Measurements from ENCODE around the gene SIPA1L3. TPM values are rescaled to one million over a fixed set of nuclear protein-coding genes. Genes with fewer than 3 reads are reported as not detected.

Gene SIPA1L3
- total and polyA plus RNA-seq, 10 of the 15 experiments (the other 5 are each of a cell fraction or from before 2014, with no cell fraction given), result 0.24 to 66.2 (median 19.1) TPM

DNA sequence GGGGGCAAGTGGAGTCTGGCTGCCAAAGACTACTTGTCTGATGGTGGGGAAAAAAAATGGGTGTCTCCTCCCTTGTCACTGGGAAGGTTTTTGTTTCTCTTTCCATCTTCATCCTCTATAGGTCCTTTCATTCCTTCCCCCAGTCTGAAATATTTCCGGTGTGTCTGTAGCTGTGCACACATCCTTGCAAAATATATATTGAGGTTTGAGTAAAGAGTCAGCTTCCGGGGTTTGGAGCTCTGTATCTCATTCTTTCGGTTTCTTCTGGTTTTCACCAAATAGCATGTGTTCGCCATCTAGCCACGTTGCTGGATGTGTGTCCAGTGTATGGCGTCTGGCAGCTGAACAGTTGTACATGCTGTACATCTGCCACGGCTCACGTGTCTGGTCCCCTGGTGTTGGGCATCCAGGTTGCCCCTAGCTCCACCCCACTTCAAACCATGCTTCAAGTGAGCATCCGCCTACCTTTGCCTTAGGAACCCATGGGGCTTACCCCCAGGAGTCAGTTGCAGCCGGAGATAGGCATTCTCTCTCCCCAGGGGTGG is 142.2 kb downstream of the SIPA1L3 start (continued):
- TF ChIP-seq PAX8 (IDR thresholded peaks at IDR 0.05), result no peak
- TF ChIP-seq, protein P1, sequence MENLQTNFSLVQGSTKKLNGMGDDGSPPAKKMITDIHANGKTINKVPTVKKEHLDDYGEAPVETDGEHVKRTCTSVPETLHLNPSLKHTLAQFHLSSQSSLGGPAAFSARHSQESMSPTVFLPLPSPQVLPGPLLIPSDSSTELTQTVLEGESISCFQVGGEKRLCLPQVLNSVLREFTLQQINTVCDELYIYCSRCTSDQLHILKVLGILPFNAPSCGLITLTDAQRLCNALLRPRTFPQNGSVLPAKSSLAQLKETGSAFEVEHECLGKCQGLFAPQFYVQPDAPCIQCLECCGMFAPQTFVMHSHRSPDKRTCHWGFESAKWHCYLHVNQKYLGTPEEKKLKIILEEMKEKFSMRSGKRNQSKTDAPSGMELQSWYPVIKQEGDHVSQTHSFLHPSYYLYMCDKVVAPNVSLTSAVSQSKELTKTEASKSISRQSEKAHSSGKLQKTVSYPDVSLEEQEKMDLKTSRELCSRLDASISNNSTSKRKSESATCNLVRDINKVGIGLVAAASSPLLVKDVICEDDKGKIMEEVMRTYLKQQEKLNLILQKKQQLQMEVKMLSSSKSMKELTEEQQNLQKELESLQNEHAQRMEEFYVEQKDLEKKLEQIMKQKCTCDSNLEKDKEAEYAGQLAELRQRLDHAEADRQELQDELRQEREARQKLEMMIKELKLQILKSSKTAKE (IDR thresholded peaks at IDR 0.05; ENCODE audit: low read depth, poor library complexity, severe bottlenecking), result peak; percentile 9
- TF ChIP-seq, protein P2, sequence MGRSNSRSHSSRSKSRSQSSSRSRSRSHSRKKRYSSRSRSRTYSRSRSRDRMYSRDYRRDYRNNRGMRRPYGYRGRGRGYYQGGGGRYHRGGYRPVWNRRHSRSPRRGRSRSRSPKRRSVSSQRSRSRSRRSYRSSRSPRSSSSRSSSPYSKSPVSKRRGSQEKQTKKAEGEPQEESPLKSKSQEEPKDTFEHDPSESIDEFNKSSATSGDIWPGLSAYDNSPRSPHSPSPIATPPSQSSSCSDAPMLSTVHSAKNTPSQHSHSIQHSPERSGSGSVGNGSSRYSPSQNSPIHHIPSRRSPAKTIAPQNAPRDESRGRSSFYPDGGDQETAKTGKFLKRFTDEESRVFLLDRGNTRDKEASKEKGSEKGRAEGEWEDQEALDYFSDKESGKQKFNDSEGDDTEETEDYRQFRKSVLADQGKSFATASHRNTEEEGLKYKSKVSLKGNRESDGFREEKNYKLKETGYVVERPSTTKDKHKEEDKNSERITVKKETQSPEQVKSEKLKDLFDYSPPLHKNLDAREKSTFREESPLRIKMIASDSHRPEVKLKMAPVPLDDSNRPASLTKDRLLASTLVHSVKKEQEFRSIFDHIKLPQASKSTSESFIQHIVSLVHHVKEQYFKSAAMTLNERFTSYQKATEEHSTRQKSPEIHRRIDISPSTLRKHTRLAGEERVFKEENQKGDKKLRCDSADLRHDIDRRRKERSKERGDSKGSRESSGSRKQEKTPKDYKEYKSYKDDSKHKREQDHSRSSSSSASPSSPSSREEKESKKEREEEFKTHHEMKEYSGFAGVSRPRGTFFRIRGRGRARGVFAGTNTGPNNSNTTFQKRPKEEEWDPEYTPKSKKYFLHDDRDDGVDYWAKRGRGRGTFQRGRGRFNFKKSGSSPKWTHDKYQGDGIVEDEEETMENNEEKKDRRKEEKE (IDR thresholded peaks at IDR 0.05), result no peak
- TF ChIP-seq ZNF384 (IDR thresholded peaks at IDR 0.05; ENCODE audit: borderline replicate concordance, low read depth, low read length), result peak; percentile 22; the same call in 1 of the 2 replicates
- no peak for TF ChIP-seq FOXM1 (IDR thresholded peaks at IDR 0.05; ENCODE audit: low read depth, low read length)
- no peak for TF ChIP-seq KDM1A (IDR thresholded peaks at IDR 0.05; ENCODE audit: borderline replicate concordance)
- TF ChIP-seq YY1 (IDR thresholded peaks at IDR 0.05; ENCODE audit: low read depth, low read length), result 0 out of 2 replicates have a peak, but pooled peaks have one; percentile 67
- peak; percentile 7; the same call in 1 of the 2 replicates for TF ChIP-seq SMARCA5 (IDR thresholded peaks at IDR 0.05)
- 0 out of 2 replicates have a peak, but pooled peaks have one; percentile 6 for TF ChIP-seq STAT1 (conservative IDR thresholded peaks at IDR 0.05)
- TF ChIP-seq RB1 (IDR thresholded peaks at IDR 0.05; ENCODE audit: borderline replicate concordance), result no peak
- no peak for TF ChIP-seq KAT2A (conservative IDR thresholded peaks at IDR 0.05; ENCODE audit: control insufficient read depth, low read depth, low read length)
- peak; percentile 85 to 93 for TF ChIP-seq BHLHE40 (IDR thresholded peaks at IDR 0.05; ENCODE audit: borderline replicate concordance in 1 of 2, low read depth in 2 of 2, low read length in 1 of 2)
- TF ChIP-seq PAX5 (IDR thresholded peaks at IDR 0.05; ENCODE audit: borderline replicate concordance, low read depth, low read length), result no peak
- no peak for TF ChIP-seq NR2C2 (IDR thresholded peaks at IDR 0.05; ENCODE audit: borderline replicate concordance, control insufficient read depth, insufficient read length, low read depth)
- no peak for TF ChIP-seq EED (IDR thresholded peaks at IDR 0.05; ENCODE audit: low read depth)
- peak; percentile 72; the same call in 1 of the 2 replicates for TF ChIP-seq SIN3A (IDR thresholded peaks at IDR 0.05; ENCODE audit: low read depth, low read length)
- TF ChIP-seq CHD1 (IDR thresholded peaks at IDR 0.05; ENCODE audit: low read depth, low read length), result no peak
- no peak for TF ChIP-seq JUND (IDR thresholded peaks at IDR 0.05; ENCODE audit: low read depth, low read length)
- 0 out of 2 replicates have a peak, but pooled peaks have one; percentile 10 for TF ChIP-seq RAD21 (IDR thresholded peaks at IDR 0.05; ENCODE audit: insufficient read depth, low read depth, low read length)
- TF ChIP-seq, protein P3, sequence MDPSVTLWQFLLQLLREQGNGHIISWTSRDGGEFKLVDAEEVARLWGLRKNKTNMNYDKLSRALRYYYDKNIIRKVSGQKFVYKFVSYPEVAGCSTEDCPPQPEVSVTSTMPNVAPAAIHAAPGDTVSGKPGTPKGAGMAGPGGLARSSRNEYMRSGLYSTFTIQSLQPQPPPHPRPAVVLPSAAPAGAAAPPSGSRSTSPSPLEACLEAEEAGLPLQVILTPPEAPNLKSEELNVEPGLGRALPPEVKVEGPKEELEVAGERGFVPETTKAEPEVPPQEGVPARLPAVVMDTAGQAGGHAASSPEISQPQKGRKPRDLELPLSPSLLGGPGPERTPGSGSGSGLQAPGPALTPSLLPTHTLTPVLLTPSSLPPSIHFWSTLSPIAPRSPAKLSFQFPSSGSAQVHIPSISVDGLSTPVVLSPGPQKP (IDR thresholded peaks at IDR 0.05; ENCODE audit: low read depth, low read length), result no peak
- TF ChIP-seq FOXK2 (IDR thresholded peaks at IDR 0.05), result no peak
- no peak for TF ChIP-seq NFYA (IDR thresholded peaks at IDR 0.05; ENCODE audit: borderline replicate concordance, low read depth, low read length)
- TF ChIP-seq EP300 (IDR thresholded peaks at IDR 0.05; ENCODE audit: borderline replicate concordance in 1 of 2, control insufficient read depth in 1 of 2, low read depth in 2 of 2, low read length in 2 of 2), result peak; percentile 21 to 26; a peak in 1 of 4 replicates
- peak; percentile 86 for TF ChIP-seq POLR2A (IDR thresholded peaks at IDR 0.05; ENCODE audit: low read depth, low read length)
- TF ChIP-seq, protein P4, sequence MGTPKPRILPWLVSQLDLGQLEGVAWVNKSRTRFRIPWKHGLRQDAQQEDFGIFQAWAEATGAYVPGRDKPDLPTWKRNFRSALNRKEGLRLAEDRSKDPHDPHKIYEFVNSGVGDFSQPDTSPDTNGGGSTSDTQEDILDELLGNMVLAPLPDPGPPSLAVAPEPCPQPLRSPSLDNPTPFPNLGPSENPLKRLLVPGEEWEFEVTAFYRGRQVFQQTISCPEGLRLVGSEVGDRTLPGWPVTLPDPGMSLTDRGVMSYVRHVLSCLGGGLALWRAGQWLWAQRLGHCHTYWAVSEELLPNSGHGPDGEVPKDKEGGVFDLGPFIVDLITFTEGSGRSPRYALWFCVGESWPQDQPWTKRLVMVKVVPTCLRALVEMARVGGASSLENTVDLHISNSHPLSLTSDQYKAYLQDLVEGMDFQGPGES (IDR thresholded peaks at IDR 0.05), result no peak

Measured in GM12878 (cell line).